Neural cell (in vitro differentiated cells): ENCODE results near the gene ZBTB21. TPM values are rescaled to one million over a fixed set of nuclear protein-coding genes. Genes with fewer than 3 reads are reported as not detected.
A peak's percentile ranks its signal among the peaks of the same experiment; 100 is the strongest.

Experiments
- H2AFZ ChIP-seq: fragments of 200-600, 300-800 bp; sonication (generic), shearing (Covaris generic); 2 replicates; pipeline ENCODE4 v1.6.0; 2014; ENCODE audit warnings: low read depth, mild to moderate bottlenecking, antibody characterized with exemption, low read length, moderate library complexity
- H3F3A ChIP-seq: fragments of 200-600 bp; shearing (Covaris generic); 2 replicates; pipeline ENCODE4 v1.6.1; 2016; ENCODE audit warnings: mild to moderate bottlenecking, moderate library complexity, mixed read lengths, antibody characterized with exemption, low read length; ENCODE audit not compliant: insufficient read depth, poor library complexity, severe bottlenecking
- H3K27ac ChIP-seq: fragments of 200-600, 300-800 bp; sonication (generic), shearing (Covaris generic); 2 replicates; pipeline ENCODE4 v1.5.1; 2014; ENCODE audit warnings: mild to moderate bottlenecking, low read length, moderate library complexity
- H3K27me3 ChIP-seq: fragments of 300-800, 200-600 bp; sonication (generic), shearing (Covaris generic); 2 replicates; pipeline ENCODE4 v1.6.0; 2014; ENCODE audit warnings: mild to moderate bottlenecking, low read depth, low read length, moderate library complexity; ENCODE audit not compliant: insufficient read depth
- H3K36me3 ChIP-seq: fragments of 300-800, 200-600 bp; sonication (generic), shearing (Covaris generic); 2 replicates; pipeline ENCODE4 v1.5.1; 2014; ENCODE audit warnings: mild to moderate bottlenecking, antibody characterized with exemption, low read length, moderate library complexity; ENCODE audit not compliant: insufficient read depth
- H3K4me2 ChIP-seq: fragments of 300-800, 200-600 bp; sonication (generic), shearing (Covaris generic); 2 replicates; pipeline ENCODE4 v1.6.0; 2014; ENCODE audit warnings: mild to moderate bottlenecking, low read length
- H3K4me3 ChIP-seq: fragments of 300-800, 200-600 bp; sonication (generic), shearing (Covaris generic); 2 replicates; pipeline ENCODE4 v1.5.1; 2014; ENCODE audit warnings: mild to moderate bottlenecking, low read length, moderate library complexity
- H3K79me2 ChIP-seq: fragments of 200-600 bp; shearing (Covaris generic); replicated peaks from 2 replicates; pipeline ENCODE4 v1.6.0; 2014; ENCODE audit warnings: mild to moderate bottlenecking, low read length, moderate library complexity; ENCODE audit not compliant: insufficient read depth
- H3K9ac ChIP-seq: fragments of 300-800, 200-600 bp; sonication (generic), shearing (Covaris generic); 2 replicates; pipeline ENCODE4 v1.6.1; 2016; ENCODE audit warnings: mild to moderate bottlenecking, low read length, mixed read lengths
- H3K9me2 ChIP-seq: fragments of 200-600 bp; shearing (Covaris generic); 2 replicates; pipeline ENCODE4 v1.6.1; 2016; ENCODE audit warnings: mild to moderate bottlenecking, low read length, mixed read lengths; ENCODE audit not compliant: insufficient read depth
- H3K9me3 ChIP-seq: fragments of 200-600, 300-800 bp; sonication (generic), shearing (Covaris generic); 2 replicates; pipeline ENCODE4 v1.6.1; 2016; ENCODE audit warnings: mild to moderate bottlenecking, mixed run types, low read length, moderate library complexity, mixed read lengths
- H4K20me1 ChIP-seq: fragments of 200-600 bp; shearing (Covaris generic); 2 replicates; pipeline ENCODE4 v1.6.1; 2016; ENCODE audit warnings: mild to moderate bottlenecking, mixed run types; ENCODE audit not compliant: insufficient read depth
- EP300 ChIP-seq: fragments of 450-650 bp; conservative IDR thresholded peaks from 2 replicates; pipeline ENCODE4 v1.6.1; 2014; ENCODE audit warnings: antibody characterized with exemption, mild to moderate bottlenecking, moderate library complexity; ENCODE audit not compliant: poor library complexity, severe bottlenecking
- EZH2 ChIP-seq: fragments of 200-600, 300-800 bp; shearing (Covaris generic), sonication (generic); IDR thresholded peaks from 2 replicates; pipeline ENCODE4 v1.6.1; 2014; ENCODE audit warnings: antibody characterized with exemption, low read length, borderline replicate concordance, mild to moderate bottlenecking; ENCODE audit not compliant: insufficient read depth, poor library complexity, severe bottlenecking
- MXI1 ChIP-seq: fragments of 450-650 bp; conservative IDR thresholded peaks from 2 replicates; pipeline ENCODE4 v1.6.1; 2014; ENCODE audit warnings: antibody characterized with exemption, mild to moderate bottlenecking; ENCODE audit not compliant: poor library complexity, severe bottlenecking
- POLR2AphosphoS5 ChIP-seq: IDR thresholded peaks from 2 replicates; pipeline ENCODE4 v1.6.1; 2012
- RAD21 ChIP-seq: fragments of 450-650 bp; conservative IDR thresholded peaks from 2 replicates; pipeline ENCODE4 v1.6.1; 2014; ENCODE audit warnings: antibody characterized with exemption, mild to moderate bottlenecking, moderate library complexity
- SMC3 ChIP-seq: fragments of 450-650 bp; conservative IDR thresholded peaks from 2 replicates; pipeline ENCODE4 v1.6.1; 2014; ENCODE audit warnings: antibody characterized with exemption, mild to moderate bottlenecking, moderate library complexity; ENCODE audit not compliant: poor library complexity
- TAF1 ChIP-seq: IDR thresholded peaks from 2 replicates; pipeline ENCODE4 v1.6.1; 2012; ENCODE audit warnings: low read depth
- polyA plus RNA-seq: library from polyadenylated mRNA; depleted of rRNA; stranded (reverse); fragments of >200 nt; gene quantifications from 2 replicates; pipeline ENCODE4 v1.2.3, GENCODE V29; 2014
- TF ChIP-seq, protein P1 (sequence below): fragments of 450-650 bp; IDR thresholded peaks from 2 replicates; pipeline ENCODE4 v1.5.1; 2014; ENCODE audit warnings: antibody characterized with exemption, mild to moderate bottlenecking, moderate library complexity; ENCODE audit not compliant: poor library complexity, severe bottlenecking
- TF ChIP-seq, protein P2 (sequence below): IDR thresholded peaks from 2 replicates; pipeline ENCODE4 v1.6.1; 2012; ENCODE audit warnings: borderline replicate concordance

Gene ZBTB21
- polyA plus RNA-seq, 1 donor from 2014 or later, result 8.0 TPM

DNA sequence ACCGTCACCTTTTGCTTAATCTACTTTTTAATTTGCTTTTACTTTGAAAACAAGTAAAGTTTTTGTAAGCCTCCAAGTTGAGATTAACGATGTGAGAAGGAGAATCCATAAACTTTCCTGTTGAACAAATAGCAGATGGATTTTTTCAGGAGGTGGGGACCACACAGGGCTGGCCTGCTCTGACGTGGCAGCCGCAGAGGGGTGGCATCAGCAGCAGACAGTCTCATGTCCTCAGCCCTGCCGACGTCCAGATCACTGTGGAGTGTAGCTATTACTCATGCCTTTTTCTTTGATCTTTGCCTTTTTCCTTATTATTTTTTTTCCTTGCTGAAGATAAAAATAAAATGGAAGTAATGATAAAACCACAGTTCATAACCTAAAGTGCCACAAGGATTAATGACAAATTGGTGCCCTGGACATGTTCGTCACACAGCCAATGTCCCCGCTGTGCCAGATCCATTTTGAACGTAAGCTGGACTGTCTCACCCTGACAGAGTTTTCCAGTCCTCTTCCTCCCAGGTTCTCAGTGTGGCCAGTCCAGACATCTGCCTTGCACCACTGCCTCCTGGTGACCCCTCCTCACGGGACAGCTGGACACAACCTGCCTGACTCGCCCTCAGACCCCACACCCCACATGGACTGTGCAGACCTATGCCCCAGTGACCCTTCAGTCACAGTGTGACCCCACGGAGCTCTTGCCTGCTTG is 15.4 kb upstream of the ZBTB21 start:
- Histone ChIP-seq H3K9me3 (no peaks in the 10 kb centered on the region), H3F3A (no peaks in the 10 kb centered on the region), H4K20me1 (no peaks in the 10 kb centered on the region), H3K9me2 (no peaks in the 10 kb centered on the region), H3K27ac (no peak overlapping the region), H3K79me2 (no peaks in the 10 kb centered on the region), H3K4me3 (no peak overlapping the region), H2AFZ (no peak overlapping the region), H3K4me2 (no peak overlapping the region), H3K9ac (no peak overlapping the region), H3K36me3 (no peaks in the 10 kb centered on the region), H3K27me3 (no peaks in the 10 kb centered on the region)
- TF ChIP-seq RAD21, result no peak
- no peak for TF ChIP-seq MXI1
- no peak for TF ChIP-seq TAF1
- no peak for TF ChIP-seq POLR2AphosphoS5
- no peak for TF ChIP-seq EP300

GRCh38 chr21:42022906-42023305 is 12.7 kb upstream of the ZBTB21 start:
- no peak overlapping the region for H3K4me2 ChIP-seq
- no peaks in the 10 kb centered on the region for H3K79me2 ChIP-seq
- no peaks in the 10 kb centered on the region for H3K9me2 ChIP-seq
- H3F3A ChIP-seq, result no peaks in the 10 kb centered on the region
- TF ChIP-seq EZH2 (no peak), EP300 (no peak), RAD21 (no peak), POLR2AphosphoS5 (no peak), TAF1 (no peak), SMC3 (no peak), MXI1 (no peak)
- TF ChIP-seq, protein P1, sequence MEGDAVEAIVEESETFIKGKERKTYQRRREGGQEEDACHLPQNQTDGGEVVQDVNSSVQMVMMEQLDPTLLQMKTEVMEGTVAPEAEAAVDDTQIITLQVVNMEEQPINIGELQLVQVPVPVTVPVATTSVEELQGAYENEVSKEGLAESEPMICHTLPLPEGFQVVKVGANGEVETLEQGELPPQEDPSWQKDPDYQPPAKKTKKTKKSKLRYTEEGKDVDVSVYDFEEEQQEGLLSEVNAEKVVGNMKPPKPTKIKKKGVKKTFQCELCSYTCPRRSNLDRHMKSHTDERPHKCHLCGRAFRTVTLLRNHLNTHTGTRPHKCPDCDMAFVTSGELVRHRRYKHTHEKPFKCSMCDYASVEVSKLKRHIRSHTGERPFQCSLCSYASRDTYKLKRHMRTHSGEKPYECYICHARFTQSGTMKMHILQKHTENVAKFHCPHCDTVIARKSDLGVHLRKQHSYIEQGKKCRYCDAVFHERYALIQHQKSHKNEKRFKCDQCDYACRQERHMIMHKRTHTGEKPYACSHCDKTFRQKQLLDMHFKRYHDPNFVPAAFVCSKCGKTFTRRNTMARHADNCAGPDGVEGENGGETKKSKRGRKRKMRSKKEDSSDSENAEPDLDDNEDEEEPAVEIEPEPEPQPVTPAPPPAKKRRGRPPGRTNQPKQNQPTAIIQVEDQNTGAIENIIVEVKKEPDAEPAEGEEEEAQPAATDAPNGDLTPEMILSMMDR, result no peak
- TF ChIP-seq, protein P2, sequence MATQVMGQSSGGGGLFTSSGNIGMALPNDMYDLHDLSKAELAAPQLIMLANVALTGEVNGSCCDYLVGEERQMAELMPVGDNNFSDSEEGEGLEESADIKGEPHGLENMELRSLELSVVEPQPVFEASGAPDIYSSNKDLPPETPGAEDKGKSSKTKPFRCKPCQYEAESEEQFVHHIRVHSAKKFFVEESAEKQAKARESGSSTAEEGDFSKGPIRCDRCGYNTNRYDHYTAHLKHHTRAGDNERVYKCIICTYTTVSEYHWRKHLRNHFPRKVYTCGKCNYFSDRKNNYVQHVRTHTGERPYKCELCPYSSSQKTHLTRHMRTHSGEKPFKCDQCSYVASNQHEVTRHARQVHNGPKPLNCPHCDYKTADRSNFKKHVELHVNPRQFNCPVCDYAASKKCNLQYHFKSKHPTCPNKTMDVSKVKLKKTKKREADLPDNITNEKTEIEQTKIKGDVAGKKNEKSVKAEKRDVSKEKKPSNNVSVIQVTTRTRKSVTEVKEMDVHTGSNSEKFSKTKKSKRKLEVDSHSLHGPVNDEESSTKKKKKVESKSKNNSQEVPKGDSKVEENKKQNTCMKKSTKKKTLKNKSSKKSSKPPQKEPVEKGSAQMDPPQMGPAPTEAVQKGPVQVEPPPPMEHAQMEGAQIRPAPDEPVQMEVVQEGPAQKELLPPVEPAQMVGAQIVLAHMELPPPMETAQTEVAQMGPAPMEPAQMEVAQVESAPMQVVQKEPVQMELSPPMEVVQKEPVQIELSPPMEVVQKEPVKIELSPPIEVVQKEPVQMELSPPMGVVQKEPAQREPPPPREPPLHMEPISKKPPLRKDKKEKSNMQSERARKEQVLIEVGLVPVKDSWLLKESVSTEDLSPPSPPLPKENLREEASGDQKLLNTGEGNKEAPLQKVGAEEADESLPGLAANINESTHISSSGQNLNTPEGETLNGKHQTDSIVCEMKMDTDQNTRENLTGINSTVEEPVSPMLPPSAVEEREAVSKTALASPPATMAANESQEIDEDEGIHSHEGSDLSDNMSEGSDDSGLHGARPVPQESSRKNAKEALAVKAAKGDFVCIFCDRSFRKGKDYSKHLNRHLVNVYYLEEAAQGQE, result no peak
- no peaks in the 10 kb centered on the region for H3K27me3 ChIP-seq
- no peak overlapping the region for H3K4me3 ChIP-seq
- H2AFZ ChIP-seq, result no peak overlapping the region
- no peaks in the 10 kb centered on the region for H3K36me3 ChIP-seq
- H4K20me1 ChIP-seq, result no peaks in the 10 kb centered on the region
- no peak overlapping the region for H3K9ac ChIP-seq
- peak overlapping the region; percentile 81 for H3K27ac ChIP-seq
- no peaks in the 10 kb centered on the region for H3K9me3 ChIP-seq
